Keratinocyte (primary cell): ENCODE measurements around the gene SLC15A4. TPM values are rescaled to one million over a fixed set of nuclear protein-coding genes. Genes with fewer than 3 reads are reported as not detected.

Source experiments
- DNase-seq: peaks from one replicate; pipeline ENCODE4 v3.0.0-alpha.2; 2011; ENCODE audit warnings: low read depth, missing footprints, low spot score
- FAIRE-seq: peaks from 2 replicates; lab custom pipeline; 2011; peaks lifted over from hg19 to GRCh38; lab: Jason Lieb, UNC
- H2AFZ ChIP-seq: 2 replicates; pipeline ENCODE4 v1.6.0; 2012; ENCODE audit warnings: low read length, control low read depth, inconsistent platforms; ENCODE audit not compliant: control insufficient read depth
- H3K27ac ChIP-seq: 2 replicates; pipeline ENCODE4 v1.5.1; 2011; ENCODE audit warnings: low read length; ENCODE audit not compliant: control insufficient read depth, insufficient read depth
- H3K27me3 ChIP-seq: 3 replicates; pipeline ENCODE4 v1.6.0; 2011; ENCODE audit warnings: low read length; ENCODE audit not compliant: control insufficient read depth, insufficient read depth; ENCODE audit errors: extremely low read depth
- H3K36me3 ChIP-seq, 2 experiments: 2 replicates in 1 of 2; 3 replicates in 1 of 2; pipeline ENCODE4 v1.5.1; 2011; ENCODE audit warnings: low read length in 2 of 2, mild to moderate bottlenecking in 1 of 2; ENCODE audit not compliant: control insufficient read depth in 2 of 2, insufficient read depth in 2 of 2; ENCODE audit errors: extremely low read depth in 1 of 2
- H3K4me1 ChIP-seq: 3 replicates; pipeline ENCODE4 v1.5.1; 2011; ENCODE audit warnings: low read length; ENCODE audit not compliant: control insufficient read depth, insufficient read depth; ENCODE audit errors: extremely low read depth
- H3K4me2 ChIP-seq: 3 replicates; pipeline ENCODE4 v1.6.0; 2011; ENCODE audit warnings: low read depth, low read length; ENCODE audit not compliant: control insufficient read depth, insufficient read depth; ENCODE audit errors: extremely low read depth
- H3K4me3 ChIP-seq, 3 experiments: fragments of 200-600 bp in 1 of 3; sonication (generic) in 1 of 3; 2 replicates in 2 of 3; 3 replicates in 1 of 3; pipeline ENCODE4 v1.5.1; 2011 to 2016; ENCODE audit warnings: low read length in 3 of 3, mild to moderate bottlenecking in 3 of 3, control low read depth in 2 of 3, inconsistent platforms in 1 of 3, low read depth in 1 of 3, mixed read lengths in 1 of 3, mixed run types in 1 of 3, moderate library complexity in 1 of 3; ENCODE audit not compliant: control insufficient read depth in 2 of 3, insufficient read depth in 2 of 3; ENCODE audit errors: extremely low read depth in 1 of 3
- H3K79me2 ChIP-seq: 2 replicates; pipeline ENCODE4 v1.6.0; 2012; ENCODE audit warnings: low read length; ENCODE audit not compliant: control insufficient read depth, insufficient read depth
- H3K9ac ChIP-seq: 3 replicates; pipeline ENCODE4 v1.6.0; 2011; ENCODE audit warnings: low read length; ENCODE audit not compliant: control insufficient read depth, insufficient read depth; ENCODE audit errors: extremely low read depth
- H3K9me1 ChIP-seq: 3 replicates; pipeline ENCODE4 v1.6.0; 2011; ENCODE audit warnings: low read length; ENCODE audit not compliant: control insufficient read depth, insufficient read depth; ENCODE audit errors: extremely low read depth
- H3K9me3 ChIP-seq: 2 replicates; pipeline ENCODE4 v1.5.1; 2012; ENCODE audit warnings: low read depth, low read length; ENCODE audit not compliant: control insufficient read depth
- H4K20me1 ChIP-seq: 3 replicates; pipeline ENCODE4 v1.6.0; 2011; ENCODE audit warnings: low read length; ENCODE audit not compliant: control insufficient read depth, insufficient read depth; ENCODE audit errors: extremely low read depth
- CTCF ChIP-seq, 3 experiments: IDR thresholded peaks in 1 of 3; conservative IDR thresholded peaks in 1 of 3; optimal IDR thresholded peaks in 1 of 3; 2 replicates in 2 of 3; 3 replicates in 1 of 3; pipeline versions ENCODE3 to v1.5.1; 2011; ENCODE audit warnings: low read length in 3 of 3, mild to moderate bottlenecking in 3 of 3, moderate library complexity in 2 of 3, control low read depth in 1 of 3, inconsistent platforms in 1 of 3; ENCODE audit not compliant: insufficient read depth in 2 of 3; ENCODE audit errors: extremely low read depth in 1 of 3
- EZH2 ChIP-seq: IDR thresholded peaks from one replicate; pipeline ENCODE4 v1.6.1; 2012; ENCODE audit warnings: inconsistent platforms, mild to moderate bottlenecking, low read length, moderate library complexity
- dilution Hi-C: fragments of 300-500 bp; cut with MboI; formaldehyde crosslinking; loops from one replicate; pipeline ENCODE4 v1.7.0; 2020; ENCODE audit warnings: low sequenced_read_pairs; ENCODE audit not compliant: extremely low pct_ligation_motif_present
- polyA plus RNA-seq, 5 experiments: library from polyadenylated mRNA; depleted of rRNA in 3 of 5; stranded (reverse) in 3 of 5; stranded (forward) in 1 of 5; unstranded in 1 of 5; fragments of >200 nt; gene quantifications; 1 replicate in 1 of 5; 2 replicates in 3 of 5; 3 replicates in 1 of 5; pipeline versions ENCODE4 v1.2.1 to v1.2.3, GENCODE V29; 2011 to 2012; ENCODE audit warnings: missing spikeins in 2 of 5, low read depth in 1 of 5, low replicate concordance in 1 of 5

The SLC15A4 gene
- polyA plus RNA-seq, 1 donor (not counting 4 experiments of a cell fraction or from before 2014, with no cell fraction given): 39.3 TPM

GRCh38 chr12:128791395-128792322 lies 32.1 kb downstream of the SLC15A4 start:
- peaks cover 16 to 28% of the 10 kb centered on the region in 2 experiments for H3K36me3 ChIP-seq
- FAIRE-seq (no peak), DNase-seq (no peak)
- TF ChIP-seq CTCF (optimal IDR thresholded peaks at IDR 0.05 in 1 of 3, IDR thresholded peaks at IDR 0.05 in 1 of 3, conservative IDR thresholded peaks at IDR 0.05 in 1 of 3; ENCODE audit: extremely low read depth in 1 of 3, insufficient read depth in 2 of 3, low read length in 3 of 3) (no peak), EZH2 (no peak)
- H3K27ac ChIP-seq: no peak overlapping the region
- no peaks in the 10 kb centered on the region for H3K79me2 ChIP-seq
- H3K4me1 ChIP-seq: no peaks in the 10 kb centered on the region
- no peak overlapping the region for H3K9ac ChIP-seq
- H3K27me3 ChIP-seq: no peaks in the 10 kb centered on the region
- H2AFZ ChIP-seq: no peak overlapping the region
- H3K9me1 ChIP-seq: no peaks in the 10 kb centered on the region
- H3K4me3 ChIP-seq: no peak overlapping the region
- dilution Hi-C loops: no loop called here
- H3K9me3 ChIP-seq: no peaks in the 10 kb centered on the region
- no peak overlapping the region for H3K4me2 ChIP-seq
- H4K20me1 ChIP-seq: no peaks in the 10 kb centered on the region

- TF ChIP-seq CTCF (optimal IDR thresholded peaks at IDR 0.05 in 1 of 3, IDR thresholded peaks at IDR 0.05 in 1 of 3, conservative IDR thresholded peaks at IDR 0.05 in 1 of 3; ENCODE audit: extremely low read depth in 1 of 3, insufficient read depth in 2 of 3, low read length in 3 of 3) (no peak), EZH2 (no peak)
- Histone ChIP-seq H4K20me1 (no peaks in the 10 kb centered on the region), H3K9me3 (no peaks in the 10 kb centered on the region), H3K4me2 (no peak overlapping the region), H3K9ac (no peak overlapping the region), H3K27ac (no peak overlapping the region), H3K9me1 (no peaks in the 10 kb centered on the region), H3K27me3 (no peaks in the 10 kb centered on the region), H3K4me1 (no peaks in the 10 kb centered on the region), H2AFZ (no peak overlapping the region), H3K4me3 (no peak overlapping the region), H3K36me3 (peaks cover 13 to 25% of the 10 kb centered on the region in 2 experiments), H3K79me2 (no peaks in the 10 kb centered on the region)
- FAIRE-seq (no peak), DNase-seq (no peak)
- dilution Hi-C loops: no loop called here
Measured at GRCh38 chr12:128790653-128791373, 32.9 kb downstream of the SLC15A4 start.
